Uterus (tissue), 2 donors: ENCODE measurements around the gene CHMP1B.

Source experiments
- CTCF ChIP-seq, 4 experiments: fragments of 200-600 bp in 2 of 4; fragments of 450-650 bp in 2 of 4; sonication (generic) in 2 of 4; IDR thresholded peaks; one replicate each; pipeline ENCODE4 v1.5.1; 2016 to 2019; ENCODE audit warnings: antibody characterized with exemption in 4 of 4, mild to moderate bottlenecking in 2 of 4, moderate library complexity in 1 of 4
- POLR2A ChIP-seq, 2 donors: fragments of 450-650 bp; IDR thresholded peaks; one replicate each; pipeline ENCODE4 v1.6.1; 2016; ENCODE audit warnings: antibody characterized with exemption in 2 of 2, mild to moderate bottlenecking in 1 of 2, moderate library complexity in 1 of 2

GRCh38 chr18:11866329-11866728 lies 15.1 kb downstream of the CHMP1B start:
- no peak for TF ChIP-seq CTCF (IDR thresholded peaks at IDR 0.05)
- no peak for TF ChIP-seq POLR2A (IDR thresholded peaks at IDR 0.05)
